Activated T-cell treated with anti-CD3 and anti-CD28 coated beads for 1 hour (primary cell): ENCODE measurements around the gene RERE.
A peak's percentile ranks its signal among the peaks of the same experiment; 100 is the strongest.
"Not testable (repeated sequence)": the region's sequence is repeated elsewhere in the genome, so short reads cannot be mapped to it uniquely, and the experiment has no call there.

Experiments
- DNase-seq: peaks from one replicate; pipeline ENCODE4 v3.0.0-alpha.2; 2020; ENCODE audit warnings: low read depth

The RERE gene

DNA sequence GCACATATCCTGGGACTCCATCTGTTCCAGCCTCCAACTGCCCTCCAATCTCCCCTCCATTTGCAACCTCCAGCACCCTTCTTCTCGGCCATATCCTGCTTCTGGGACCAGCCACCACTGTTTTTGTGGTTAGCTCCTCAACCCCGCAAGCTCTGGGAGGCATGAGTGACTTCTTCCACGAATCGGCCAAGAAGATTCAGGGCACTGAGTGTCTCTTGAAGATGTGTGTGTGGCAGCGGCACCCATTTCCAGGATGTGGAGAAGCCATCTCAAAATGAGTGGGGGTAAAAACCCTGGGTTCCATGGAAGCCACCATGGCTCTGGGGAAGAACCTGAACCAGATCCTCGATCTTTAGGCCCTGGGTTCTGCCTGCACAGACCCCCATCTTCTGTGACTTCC lies 304.9 kb downstream of the RERE start:
- DNase-seq = no peak

DNA sequence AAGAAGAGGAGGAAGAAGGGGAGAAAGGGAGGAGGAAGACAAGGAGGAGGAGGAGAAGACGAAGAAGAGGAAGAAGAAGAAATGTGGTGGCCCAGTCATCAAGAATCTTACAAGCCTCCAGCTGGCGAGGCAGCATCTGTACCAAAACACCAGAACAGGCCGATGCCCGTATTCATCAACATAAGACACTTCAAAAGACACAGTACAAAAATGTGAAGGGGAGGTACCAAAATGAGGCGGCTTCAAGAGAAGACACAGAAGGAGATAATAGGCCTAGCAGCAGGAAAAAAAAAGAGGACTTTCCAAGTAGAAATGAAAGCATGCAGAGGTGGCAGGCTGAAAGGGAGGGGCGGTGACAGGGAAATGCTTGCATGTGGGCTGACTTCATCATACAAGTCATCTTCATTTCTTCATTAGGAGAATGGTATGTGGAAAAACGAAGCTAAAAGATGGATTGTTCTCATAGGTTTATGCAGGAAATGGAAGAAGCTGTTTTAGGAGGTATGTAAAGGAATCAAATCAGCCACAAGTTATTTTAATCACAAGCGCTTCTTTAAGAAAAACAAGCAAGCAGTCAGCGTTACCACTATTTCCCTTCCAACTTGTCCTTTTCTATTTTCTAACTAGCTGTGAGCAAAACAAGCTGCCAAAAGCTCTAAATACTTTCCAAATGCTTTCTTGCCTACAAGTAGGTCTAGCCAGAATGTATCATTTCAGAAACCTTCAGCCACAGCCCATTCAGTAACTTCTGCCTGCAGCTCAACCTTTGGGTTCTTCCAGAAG lies 307.2 kb downstream of the RERE start:
- peak; percentile 15 for DNase-seq

DNA sequence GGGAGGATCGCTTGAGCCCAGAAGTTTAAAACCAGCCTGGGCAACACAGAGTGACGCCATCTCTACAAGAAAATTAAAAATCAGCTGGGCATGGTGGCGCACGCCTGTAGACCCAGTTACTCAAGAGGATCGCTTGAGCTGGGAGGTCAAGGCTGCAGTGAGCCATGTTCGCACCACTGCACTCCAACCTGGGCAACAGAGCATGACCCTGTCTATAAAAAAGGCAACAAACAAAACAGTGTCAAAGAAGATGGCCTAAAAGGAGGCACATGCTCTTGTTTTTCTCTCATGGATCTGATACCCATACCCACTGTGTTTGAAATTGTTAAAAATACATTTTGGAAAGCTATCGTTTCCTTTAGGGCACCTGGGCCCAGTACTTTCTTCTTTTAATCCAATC lies 307.9 kb downstream of the RERE start:
- no peak for DNase-seq

DNA sequence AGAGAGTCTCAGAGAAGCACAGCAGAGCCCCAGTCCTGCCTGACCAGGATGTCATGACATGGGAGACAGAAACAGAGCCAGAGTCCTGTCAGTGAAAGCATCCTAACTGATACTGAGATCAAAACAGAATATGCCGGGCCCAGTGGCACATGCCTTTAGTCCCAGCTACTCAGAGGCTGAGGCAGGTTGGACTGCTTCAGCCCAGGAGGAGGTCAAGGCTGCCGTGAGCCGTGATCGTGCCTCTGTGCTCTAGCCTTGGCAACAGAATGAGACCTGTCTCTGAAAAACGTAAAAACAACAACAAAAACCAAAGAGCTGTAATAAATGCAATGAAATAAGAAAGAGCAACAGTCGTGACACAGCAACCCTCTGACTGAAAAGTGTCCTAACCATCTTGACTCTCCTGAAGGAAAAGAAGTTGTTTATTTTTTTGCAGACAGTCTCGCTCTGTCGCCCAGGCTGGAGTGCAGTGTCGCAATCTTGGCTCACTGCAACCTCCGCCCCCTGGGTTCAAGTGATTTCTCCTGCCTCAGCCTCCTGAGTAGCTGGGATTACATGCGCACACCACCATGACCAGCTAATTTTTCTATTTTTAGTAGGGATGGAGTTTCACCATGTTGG lies 310.3 kb downstream of the RERE start:
- DNase-seq = no peak

DNA sequence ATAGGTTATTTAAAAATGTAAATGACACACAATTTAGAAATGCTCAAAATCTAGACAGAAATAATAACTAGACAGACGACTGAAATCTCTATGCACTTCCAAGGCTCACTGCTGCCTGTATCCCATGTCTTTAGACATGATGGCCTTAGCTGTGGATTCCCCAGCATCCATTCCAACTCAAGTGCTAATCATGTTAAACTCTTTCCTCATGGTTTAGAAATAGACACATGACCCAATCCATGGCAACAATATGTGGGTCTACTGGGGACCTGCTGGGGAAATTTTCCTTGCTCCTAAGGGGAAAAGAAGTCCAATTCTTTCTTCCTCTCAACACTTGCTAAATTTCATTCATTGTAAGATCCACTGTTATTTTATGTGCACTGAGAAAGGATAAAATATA lies 311.0 kb downstream of the RERE start:
- no peak for DNase-seq

DNA sequence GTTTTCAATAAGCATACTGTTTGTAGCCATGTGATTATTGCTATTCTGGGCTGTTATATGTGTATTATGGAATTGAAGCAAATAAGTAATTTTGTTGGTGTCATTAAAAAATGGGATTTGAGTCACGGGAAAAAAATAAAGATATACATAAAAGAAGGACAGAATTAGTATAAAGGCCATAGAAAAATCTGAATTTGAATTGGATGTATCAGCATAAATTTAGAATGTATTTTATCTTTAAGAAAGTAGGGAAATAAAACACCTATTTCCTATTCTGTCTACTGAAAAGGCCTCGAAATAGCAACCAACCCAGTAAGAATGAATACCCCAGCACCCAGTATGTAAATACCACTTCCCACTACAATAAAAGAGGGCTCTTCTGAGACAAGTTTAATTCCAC lies 313.6 kb downstream of the RERE start:
- no peak for DNase-seq

DNA sequence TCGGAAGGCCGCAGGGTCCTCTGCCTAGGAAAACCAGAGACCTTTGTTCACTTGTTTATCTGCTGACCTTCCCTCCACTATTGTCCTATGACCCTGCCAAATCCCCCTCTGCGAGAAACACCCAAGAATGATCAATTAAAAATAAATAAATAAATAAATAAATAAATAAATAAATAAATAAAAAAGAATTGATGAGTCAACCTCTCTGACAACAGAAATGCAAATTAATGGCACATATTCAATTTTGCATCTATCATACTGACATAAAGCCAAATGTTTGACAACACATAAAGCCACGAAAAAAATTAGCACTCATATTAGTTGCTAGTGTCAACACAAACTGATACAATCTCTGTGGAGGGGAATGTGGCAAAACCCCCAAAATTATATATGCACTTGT lies 314.5 kb downstream of the RERE start:
- not testable (repeated sequence) for DNase-seq

DNA sequence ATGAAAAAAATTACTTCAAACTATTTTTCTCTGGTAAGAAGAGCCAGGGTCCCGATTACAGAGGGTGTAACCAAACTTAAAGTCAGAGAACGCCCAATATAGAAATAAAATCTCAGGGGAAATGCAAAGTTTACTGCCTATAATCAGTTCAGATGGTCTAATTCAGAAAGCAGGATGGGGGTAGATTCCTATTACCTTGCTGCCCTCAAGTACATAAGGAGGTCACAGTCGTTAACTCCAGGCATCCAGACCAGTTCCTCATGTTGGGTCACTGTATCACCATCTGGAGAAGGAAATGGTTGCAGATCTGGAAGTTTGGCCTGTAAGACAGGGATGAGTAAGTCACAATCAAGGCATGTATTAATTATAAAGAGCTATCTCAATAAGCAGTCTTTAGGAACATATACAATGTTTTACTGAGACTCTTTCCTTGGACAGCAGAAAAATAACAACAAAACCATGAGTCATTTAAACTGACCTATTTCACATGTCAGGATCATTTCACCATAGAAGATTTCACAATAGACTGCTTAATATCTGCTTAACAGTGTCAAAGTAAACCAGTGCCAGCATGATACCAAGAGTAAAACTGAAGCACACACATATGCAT lies 320.1 kb downstream of the RERE start:
- DNase-seq = no peak

DNA sequence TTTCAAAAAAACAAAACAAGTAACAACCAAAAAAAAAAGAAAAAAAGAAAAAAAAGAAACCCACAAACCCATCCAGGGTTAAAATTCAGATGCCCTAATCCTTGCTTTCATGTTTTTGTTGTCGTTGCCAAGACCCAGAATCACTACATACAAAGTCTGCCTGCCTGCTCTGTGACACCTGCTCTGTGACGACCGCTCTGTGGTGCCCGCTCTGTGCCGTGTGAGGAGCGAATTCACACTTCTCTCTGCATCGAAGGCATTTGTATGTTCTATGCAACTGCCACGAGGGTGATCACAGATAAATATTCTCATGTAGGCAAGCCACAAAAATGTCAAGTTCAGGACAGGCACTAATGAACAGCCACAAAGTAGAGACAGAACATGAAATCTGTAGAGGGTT lies 321.0 kb downstream of the RERE start:
- no peak for DNase-seq

DNA sequence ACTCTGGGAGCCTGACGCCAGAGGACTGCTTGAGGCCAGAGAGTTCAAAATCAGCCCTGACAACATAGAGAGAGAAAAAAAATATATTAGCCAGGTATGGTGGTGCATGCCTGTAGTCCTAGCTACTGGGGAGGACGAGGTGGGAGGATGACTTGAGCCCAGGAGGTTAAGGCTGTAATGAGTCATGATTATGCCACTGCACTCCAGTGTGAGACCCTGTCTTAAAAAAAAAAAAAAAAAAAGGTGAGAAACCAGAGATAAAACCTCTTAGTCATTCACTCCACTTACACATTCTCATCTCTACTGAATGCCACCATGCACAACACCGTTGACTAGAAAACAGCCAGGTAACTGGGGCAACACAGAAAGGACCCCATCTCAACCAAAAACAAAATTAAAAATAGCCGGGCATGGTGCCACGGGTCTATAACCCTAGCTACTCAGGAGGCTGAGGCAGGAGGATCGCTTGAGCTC lies 321.5 kb downstream of the RERE start:
- no peak for DNase-seq

DNA sequence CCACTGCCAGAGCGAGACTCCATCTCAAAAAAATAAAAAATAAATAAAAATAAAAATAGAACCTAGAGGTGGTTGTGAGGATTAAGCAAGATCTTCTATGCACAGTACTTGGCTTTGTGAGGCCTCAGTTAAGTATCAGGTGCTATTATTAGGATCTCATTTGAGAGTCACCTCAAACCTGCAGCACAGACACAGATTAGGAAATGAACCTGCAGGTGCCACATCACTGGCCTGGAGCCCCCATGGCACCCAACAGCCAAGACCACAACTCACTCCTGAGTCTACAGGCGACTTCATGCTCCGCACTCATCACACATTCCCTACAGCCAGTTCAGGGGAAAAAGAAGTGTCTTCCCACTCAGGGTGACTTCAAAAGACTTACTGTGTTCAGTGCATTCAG lies 322.8 kb downstream of the RERE start:
- no peak for DNase-seq

DNA sequence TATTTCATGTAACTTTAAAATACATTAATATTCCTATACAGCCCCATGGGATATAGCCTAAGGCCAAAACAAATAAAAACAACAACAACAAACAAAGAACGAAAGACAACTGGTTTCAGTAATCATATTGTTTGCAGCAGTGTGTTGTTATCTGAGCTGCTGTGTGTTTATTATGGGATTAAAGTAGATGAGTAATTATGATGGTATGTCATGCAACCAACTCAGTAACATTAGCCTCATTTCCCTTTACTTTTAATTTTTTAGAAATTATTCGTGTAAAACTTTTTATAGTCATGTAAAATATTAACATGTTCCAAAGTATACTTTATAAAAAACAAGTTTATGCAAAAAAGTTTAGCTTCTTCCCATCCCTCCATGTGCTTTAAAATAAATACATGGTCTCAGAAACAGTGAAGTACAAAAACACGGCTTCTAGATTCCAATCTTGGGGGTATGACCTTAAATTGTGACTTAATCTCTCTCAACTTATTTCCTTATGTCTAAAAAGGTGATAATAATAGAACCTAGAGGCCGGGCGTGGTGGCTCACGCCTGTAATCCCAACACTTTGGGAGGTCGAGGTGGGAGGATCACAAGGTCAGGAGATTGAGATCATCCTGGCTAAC lies 323.4 kb downstream of the RERE start:
- DNase-seq = no peak

DNA sequence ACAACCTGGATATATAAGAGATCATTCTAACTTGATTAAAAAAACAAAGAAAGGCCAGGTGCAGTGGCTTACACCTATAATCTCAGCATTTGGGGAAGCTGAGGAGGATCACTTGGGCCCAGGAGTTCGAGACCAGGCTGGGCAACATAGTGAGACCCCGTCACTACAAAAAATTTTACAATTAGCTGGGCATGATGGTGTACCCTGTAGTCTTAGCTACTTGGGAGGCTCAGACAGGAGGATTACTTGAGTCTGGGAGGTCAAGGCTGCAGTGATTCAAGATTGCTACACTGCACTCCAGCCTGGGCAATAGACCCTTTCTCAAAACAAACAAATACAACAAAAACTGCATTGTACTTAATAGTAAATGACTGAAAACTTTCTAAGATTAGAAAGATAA lies 330.2 kb downstream of the RERE start:
- DNase-seq = no peak

DNA sequence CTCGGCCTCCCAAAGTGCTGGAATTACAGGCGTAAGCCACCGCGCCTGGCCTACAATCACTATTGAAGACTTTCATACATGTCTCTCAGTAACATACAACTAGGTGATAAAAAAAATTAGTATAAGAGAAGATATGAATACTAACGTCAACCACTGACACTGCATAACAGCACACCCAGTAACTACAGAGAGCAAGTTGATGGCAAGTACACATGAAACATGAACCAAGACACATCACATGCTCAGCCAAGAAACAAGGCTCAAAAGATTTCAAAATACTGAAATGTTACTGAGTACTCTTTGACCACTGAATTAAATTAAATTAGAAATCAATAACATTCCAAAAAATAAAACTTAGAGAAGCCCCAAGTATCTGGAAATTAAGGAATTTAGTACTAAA lies 331.4 kb downstream of the RERE start:
- DNase-seq = no peak

DNA sequence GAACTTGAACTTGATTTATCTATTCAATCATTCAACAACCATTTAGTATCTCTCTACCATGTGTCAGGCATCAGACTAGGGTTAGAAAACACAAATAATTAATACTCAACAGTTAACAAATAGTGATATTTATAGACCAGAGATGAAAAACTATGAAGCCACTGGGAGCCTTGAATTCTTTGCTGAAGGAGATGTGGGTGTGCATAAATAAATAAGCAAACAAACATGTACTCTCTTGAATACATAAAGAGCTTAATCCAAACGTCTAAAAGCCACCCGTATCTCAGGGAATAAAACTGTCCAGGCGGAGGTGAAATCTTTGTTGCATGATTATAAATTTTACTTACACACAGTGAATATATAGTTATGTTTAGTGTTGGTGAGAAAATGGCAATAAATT lies 333.9 kb downstream of the RERE start:
- no peak for DNase-seq

DNA sequence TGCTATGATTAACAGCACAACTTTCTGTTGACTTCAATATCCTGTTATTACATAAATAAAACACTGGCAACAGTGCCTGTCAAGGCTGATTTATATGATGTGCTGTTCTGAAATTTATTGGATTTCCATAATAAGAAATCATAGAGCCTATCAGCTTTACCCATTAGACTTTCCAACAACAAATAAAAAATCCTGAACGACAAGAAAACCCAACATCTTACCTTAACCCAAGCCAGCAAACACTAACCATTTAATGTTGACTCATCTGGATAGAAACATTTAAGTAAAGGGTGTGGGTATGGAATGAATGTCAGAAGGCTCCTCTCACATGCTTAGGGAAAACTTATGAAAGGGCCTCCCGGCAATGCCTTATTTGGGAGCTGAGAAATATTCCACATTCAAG lies 334.5 kb downstream of the RERE start:
- no peak for DNase-seq

DNA sequence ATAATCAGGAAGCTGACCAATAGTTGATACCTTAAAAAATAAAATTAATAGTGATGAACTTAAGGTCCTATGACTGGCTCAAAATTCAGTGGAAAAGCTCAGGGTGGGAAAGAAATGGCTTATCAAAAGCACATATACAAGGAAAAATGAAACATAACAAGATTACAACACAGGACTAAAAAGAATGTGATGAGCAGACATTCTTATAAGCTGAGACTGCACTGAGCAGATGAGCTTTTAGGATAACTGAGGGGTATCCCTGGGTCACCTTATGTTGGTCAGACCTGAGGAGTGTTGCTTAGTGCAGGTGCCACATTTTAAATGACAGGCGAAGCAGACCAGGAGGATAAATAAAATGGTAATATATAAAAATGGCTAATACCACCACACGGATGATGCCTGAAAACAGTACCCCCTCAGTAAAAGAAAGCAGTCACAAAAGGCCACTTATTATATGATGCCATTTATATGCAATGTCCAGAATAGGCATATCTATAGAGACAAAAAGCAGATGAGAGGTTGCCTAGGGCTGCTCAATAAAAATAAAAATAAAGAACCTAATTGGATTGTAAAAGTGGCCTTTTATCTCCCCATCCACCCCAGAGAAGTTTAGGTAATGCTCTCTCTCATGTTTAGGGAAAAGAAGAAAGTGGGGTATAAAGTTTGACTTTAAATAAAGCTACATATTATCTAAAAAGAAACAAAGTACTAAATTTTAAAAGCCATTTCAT lies 335.6 kb downstream of the RERE start:
- no peak for DNase-seq

DNA sequence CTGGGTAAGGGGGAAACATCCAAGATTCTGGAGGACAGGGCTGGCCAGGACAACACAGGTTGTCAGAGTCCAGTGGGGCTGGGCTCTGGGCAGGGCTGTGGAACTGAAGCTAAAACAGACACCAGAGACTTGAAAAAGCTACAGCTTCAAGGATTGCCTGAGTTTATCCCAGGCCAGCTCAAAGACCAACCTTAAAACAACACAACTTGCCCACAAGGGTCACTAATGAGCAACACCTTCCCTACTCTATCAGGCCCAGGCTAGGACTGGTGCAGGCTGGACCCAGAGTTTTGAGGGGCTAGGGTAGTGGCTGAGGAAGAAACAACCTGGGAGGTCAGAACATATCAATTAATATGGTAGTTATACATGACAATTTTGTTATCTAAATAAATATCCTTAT lies 338.9 kb downstream of the RERE start:
- DNase-seq = no peak

DNA sequence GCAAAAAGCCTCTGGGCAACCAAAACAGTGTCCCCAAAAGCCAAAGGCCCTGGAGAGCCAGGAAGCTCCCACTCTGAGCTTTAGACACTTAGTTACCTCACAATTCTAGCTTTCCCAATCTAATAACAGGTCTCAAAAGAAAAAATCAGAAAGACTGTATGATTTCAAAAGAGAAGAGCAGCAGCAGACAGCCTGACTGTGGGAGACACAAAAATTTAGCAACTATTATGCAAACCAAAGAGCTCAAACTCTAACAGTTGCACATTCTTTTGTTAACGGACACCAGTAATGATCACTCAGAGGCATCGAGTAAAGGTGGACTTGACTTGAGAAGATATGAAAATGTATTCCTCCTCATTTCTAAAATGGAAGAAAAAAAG lies 339.5 kb downstream of the RERE start:
- DNase-seq = no peak

DNA sequence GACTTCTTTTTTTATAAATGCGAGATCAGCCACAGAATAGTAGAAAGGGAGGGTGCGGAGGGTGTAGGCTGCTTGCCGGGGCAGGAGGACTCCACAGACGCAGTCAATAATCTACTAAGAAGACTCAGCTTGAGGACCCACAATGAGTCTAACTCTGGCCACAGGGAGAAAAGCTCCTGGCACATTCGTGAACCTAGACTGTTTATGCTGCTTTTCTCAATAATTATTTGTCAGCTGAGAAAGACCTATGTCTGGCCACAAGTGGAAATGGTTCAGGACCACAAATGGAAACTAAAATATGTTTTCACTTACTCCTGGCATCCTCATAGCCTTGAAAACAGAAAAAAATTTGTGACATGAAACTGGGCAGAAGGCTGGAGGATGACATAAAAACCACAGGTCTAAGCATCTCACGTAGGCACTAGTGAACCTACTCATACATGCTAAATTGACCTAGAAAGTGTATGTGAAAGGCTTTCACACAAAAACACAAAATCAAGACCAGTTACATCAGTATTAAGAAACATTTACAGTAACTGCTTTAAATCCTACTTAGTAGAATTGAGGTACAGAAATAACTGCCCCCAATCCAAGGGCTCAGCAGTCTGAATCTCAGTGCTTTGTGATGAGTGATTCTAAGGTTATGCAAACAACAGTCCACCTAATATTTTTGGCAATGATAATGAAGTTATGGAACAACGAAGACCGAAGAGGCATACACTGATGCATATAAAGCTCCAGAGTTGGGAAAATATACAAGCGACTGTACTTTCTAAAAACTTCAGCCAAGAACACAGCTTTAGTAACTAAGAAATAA lies 340.1 kb downstream of the RERE start:
- DNase-seq = no peak

DNA sequence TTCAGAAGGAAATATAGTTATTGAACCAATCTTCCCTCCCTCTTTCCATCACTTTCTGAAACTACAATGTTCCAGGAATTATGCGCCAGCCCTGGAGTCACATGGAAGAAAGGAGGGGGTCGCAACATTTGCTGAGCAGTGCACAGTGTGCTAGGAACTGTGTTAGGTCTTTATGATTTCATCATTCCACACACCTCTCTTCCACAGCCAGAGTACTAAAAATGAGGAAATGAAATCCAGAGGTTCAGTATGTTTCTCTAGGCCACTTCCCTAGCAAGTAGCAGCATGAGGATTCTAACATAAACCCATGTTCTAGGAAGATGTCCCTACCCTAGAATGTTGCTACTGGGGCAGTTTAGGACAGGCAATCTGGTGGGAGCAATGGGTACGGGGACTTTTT lies 341.4 kb downstream of the RERE start:
- no peak for DNase-seq

DNA sequence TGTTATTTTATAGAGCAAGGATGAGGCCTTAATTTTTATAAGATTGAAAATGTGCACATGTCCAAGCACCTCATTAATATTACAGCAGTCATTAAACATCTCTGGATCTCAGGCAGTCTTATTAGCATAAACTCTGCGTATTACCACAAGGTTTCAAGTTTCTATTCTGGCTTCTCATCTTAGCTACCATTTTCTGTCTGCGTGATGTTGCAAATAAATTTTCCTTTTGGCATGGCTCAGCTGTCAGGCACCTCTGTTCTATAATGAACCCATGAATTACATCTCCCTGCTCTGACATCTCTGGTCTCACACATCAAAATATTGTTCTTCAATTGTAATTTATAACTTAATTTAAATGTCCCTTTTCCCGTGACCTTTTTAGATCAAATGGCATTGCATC lies 343.1 kb downstream of the RERE start:
- DNase-seq = no peak
